ENCODE data around the gene GAK. TPM values are rescaled to one million over a fixed set of nuclear protein-coding genes. Genes with fewer than 3 reads are reported as not detected.

GAK gene
- polyA plus RNA-seq, 1 of the 3 experiments (the other 2 are of a cell fraction) = 35.9 TPM

DNA sequence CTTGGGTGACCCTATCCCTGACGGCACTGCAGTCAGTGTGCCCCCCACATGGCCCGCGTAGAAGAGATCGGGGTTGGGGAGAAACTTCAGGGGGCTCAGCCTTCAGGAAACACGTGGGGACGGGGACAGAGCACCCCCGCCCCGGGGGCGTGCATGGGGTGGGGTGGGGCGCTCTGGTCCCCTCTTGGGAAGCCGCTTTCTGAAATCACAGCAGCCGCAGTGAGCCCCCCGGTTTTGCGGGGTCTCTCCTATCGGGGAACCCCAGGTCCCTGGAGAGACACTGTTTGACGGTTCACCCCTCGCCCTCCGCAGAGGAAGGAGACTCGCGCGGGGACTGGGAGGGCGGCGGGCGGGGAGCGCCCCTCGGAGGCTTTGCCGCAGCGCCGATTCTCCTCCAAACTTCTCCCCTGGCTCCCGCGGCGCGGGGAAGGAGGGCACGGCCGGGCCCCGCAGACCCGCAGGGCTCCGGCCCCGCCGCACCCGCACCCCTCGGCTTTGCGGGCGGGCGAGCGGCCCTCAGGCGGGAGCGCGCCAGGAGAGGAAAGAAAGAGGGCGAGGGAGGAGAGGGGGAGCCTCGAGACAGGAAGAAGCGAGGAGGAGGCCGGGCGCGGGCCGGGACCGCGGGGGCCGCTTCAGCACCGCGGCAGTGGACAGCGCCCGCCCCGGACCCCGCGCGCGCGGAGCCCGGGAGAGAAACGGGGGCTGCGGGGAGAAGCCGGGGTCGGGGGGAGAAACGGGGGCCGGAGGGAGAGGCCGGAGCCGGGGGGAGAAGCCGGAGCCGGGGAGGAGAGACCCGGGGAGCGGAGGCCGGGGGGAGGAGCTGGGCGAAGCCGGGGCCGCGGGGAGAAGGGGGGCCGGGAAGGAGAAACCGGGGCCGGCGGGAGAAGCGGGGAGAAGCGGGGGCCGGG is 106.8 kb downstream of the GAK start:
- DNase-seq = no peak
- POLR2A ChIA-PET = no interaction called here
- Histone ChIP-seq H2AFZ (ENCODE audit: low read depth) (no peak overlapping the region), H3K9me2 (no peaks in the 10 kb centered on the region), H3K36me3 (replicated peaks in 1 of 2; ENCODE audit: control insufficient read depth in 1 of 2, insufficient read depth in 2 of 2, low read length in 1 of 2) (no peaks in the 10 kb centered on the region), H3K4me3 (ENCODE audit: low read depth in 2 of 2, low read length in 1 of 2) (peak overlapping the region; percentile 47 to 49; a peak in 3 of 4 replicates), H3K9ac (no peak overlapping the region), H4K20me1 (ENCODE audit: insufficient read depth) (no peaks in the 10 kb centered on the region), H3K4me2 (peak overlapping the region; percentile 68), H3K4me1 (ENCODE audit: control insufficient read depth in 1 of 2, insufficient read depth in 2 of 2, low read depth in 1 of 2, low read length in 1 of 2) (peaks cover 0 to 20% of the 10 kb centered on the region in 2 experiments; a peak in 1 of 4 replicates), H3K27ac (ENCODE audit: low read depth in 2 of 2, low read length in 1 of 2) (no peak overlapping the region; a peak in 1 of 4 replicates), H3K27me3 (ENCODE audit: insufficient read depth) (peaks cover 26% of the 10 kb centered on the region), H3K9me3 (no peaks in the 10 kb centered on the region), H3F3A (replicated peaks; ENCODE audit: insufficient read depth) (no peaks in the 10 kb centered on the region), H3K79me2 (ENCODE audit: insufficient read depth) (no peaks in the 10 kb centered on the region)
- TF ChIP-seq EZH2phosphoT487 (IDR thresholded peaks at IDR 0.05; ENCODE audit: borderline replicate concordance, low read depth) = 0 out of 2 replicates have a peak, but pooled peaks have one; percentile 51
- TF ChIP-seq, protein P1, sequence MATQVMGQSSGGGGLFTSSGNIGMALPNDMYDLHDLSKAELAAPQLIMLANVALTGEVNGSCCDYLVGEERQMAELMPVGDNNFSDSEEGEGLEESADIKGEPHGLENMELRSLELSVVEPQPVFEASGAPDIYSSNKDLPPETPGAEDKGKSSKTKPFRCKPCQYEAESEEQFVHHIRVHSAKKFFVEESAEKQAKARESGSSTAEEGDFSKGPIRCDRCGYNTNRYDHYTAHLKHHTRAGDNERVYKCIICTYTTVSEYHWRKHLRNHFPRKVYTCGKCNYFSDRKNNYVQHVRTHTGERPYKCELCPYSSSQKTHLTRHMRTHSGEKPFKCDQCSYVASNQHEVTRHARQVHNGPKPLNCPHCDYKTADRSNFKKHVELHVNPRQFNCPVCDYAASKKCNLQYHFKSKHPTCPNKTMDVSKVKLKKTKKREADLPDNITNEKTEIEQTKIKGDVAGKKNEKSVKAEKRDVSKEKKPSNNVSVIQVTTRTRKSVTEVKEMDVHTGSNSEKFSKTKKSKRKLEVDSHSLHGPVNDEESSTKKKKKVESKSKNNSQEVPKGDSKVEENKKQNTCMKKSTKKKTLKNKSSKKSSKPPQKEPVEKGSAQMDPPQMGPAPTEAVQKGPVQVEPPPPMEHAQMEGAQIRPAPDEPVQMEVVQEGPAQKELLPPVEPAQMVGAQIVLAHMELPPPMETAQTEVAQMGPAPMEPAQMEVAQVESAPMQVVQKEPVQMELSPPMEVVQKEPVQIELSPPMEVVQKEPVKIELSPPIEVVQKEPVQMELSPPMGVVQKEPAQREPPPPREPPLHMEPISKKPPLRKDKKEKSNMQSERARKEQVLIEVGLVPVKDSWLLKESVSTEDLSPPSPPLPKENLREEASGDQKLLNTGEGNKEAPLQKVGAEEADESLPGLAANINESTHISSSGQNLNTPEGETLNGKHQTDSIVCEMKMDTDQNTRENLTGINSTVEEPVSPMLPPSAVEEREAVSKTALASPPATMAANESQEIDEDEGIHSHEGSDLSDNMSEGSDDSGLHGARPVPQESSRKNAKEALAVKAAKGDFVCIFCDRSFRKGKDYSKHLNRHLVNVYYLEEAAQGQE (IDR thresholded peaks at IDR 0.05; ENCODE audit: low read depth, low read length) = peak; percentile 95
- TF ChIP-seq MEF2A (IDR thresholded peaks at IDR 0.05; ENCODE audit: borderline replicate concordance, low read depth) = no peak
- TF ChIP-seq MXI1 (IDR thresholded peaks at IDR 0.05; ENCODE audit: low read depth, low read length) = peak; percentile 30
- TF ChIP-seq FOXM1 (IDR thresholded peaks at IDR 0.05; ENCODE audit: low read depth) = no peak
- TF ChIP-seq POLR2AphosphoS5 (IDR thresholded peaks at IDR 0.05; ENCODE audit: low read depth, low read length) = no peak
- TF ChIP-seq, protein P2, sequence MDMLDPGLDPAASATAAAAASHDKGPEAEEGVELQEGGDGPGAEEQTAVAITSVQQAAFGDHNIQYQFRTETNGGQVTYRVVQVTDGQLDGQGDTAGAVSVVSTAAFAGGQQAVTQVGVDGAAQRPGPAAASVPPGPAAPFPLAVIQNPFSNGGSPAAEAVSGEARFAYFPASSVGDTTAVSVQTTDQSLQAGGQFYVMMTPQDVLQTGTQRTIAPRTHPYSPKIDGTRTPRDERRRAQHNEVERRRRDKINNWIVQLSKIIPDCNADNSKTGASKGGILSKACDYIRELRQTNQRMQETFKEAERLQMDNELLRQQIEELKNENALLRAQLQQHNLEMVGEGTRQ (IDR thresholded peaks at IDR 0.05; ENCODE audit: borderline replicate concordance, low read depth, low read length) = no peak
- CTCF ChIA-PET = interaction anchor here (0.6 kb wide), 1 partner anchor 12 kb away, joined by 3 read pairs; no protein-coding TSS in a partner anchor
- WGBS (ENCODE audit: low lambda C conversion rate) = 3% methylated on average over 70 of the region's 94 CpGs

DNA sequence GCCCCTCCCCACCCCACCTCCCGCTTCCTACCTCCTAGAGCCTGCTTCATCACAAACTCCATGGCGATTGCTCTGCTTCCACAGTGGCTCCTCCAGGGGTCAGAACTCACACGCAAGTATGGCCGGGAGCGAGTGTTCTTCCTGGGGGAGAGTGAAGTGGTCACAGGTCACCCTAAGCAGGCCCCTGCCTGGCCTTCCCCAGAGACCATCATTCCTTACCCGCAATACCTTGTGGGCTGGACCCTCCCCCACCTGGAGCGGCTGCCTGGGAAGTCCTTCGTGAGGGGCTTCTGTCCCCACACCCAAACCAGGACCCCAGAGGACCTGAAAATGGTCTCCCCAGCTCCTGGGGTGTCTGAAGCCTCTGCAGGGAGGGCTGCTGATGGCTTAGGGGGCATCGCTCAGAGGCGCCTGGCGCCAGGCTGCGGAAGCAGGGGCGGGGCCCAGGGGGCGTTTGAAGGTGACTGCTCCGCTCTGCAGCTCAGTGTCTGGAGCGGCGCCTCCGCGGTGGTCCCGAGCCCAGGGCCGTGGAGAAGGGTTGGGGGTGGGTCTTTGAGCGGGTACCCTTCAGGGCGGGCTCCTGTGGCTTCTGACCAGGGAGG is 107.6 kb downstream of the GAK start:
- H3F3A ChIP-seq (replicated peaks; ENCODE audit: insufficient read depth) = no peaks in the 10 kb centered on the region
- H2AFZ ChIP-seq (ENCODE audit: low read depth) = no peak overlapping the region
- CTCF ChIA-PET = interaction anchor here (0.6 kb wide), 1 partner anchor 13 kb away, joined by 3 read pairs; no protein-coding TSS in a partner anchor
- POLR2A ChIA-PET = interaction anchor here (0.6 kb wide), 1 partner anchor 58 kb away, joined by 3 read pairs; no protein-coding TSS in a partner anchor
- peak overlapping the region in 1 of 2 experiments; percentile 47; a peak in 1 of 4 replicates for H3K4me3 ChIP-seq (ENCODE audit: low read depth in 2 of 2, low read length in 1 of 2)
- no peaks in the 10 kb centered on the region for H4K20me1 ChIP-seq (ENCODE audit: insufficient read depth)
- DNase-seq = peak; percentile 78
- no peak overlapping the region for H3K4me2 ChIP-seq
- H3K79me2 ChIP-seq (ENCODE audit: insufficient read depth) = no peaks in the 10 kb centered on the region
- no peak overlapping the region; a peak in 1 of 4 replicates for H3K27ac ChIP-seq (ENCODE audit: low read depth in 2 of 2, low read length in 1 of 2)
- H3K9me3 ChIP-seq = no peaks in the 10 kb centered on the region
- no peaks in the 10 kb centered on the region for H3K36me3 ChIP-seq (replicated peaks in 1 of 2; ENCODE audit: control insufficient read depth in 1 of 2, insufficient read depth in 2 of 2, low read length in 1 of 2)
- no peaks in the 10 kb centered on the region for H3K9me2 ChIP-seq
- peaks cover 0 to 20% of the 10 kb centered on the region in 2 experiments; a peak in 1 of 4 replicates for H3K4me1 ChIP-seq (ENCODE audit: control insufficient read depth in 1 of 2, insufficient read depth in 2 of 2, low read depth in 1 of 2, low read length in 1 of 2)
- H3K9ac ChIP-seq = no peak overlapping the region
- peaks cover 26% of the 10 kb centered on the region for H3K27me3 ChIP-seq (ENCODE audit: insufficient read depth)
- WGBS (ENCODE audit: low lambda C conversion rate) = 80% methylated on average over 1 of the region's 23 CpGs
- TF ChIP-seq EP300 (IDR thresholded peaks at IDR 0.05; ENCODE audit: borderline replicate concordance in 1 of 2, low read depth in 1 of 2, low read length in 1 of 2) (no peak), FOXJ3 (CRISPR knock-in tag; IDR thresholded peaks at IDR 0.05) (no peak), MXI1 (IDR thresholded peaks at IDR 0.05; ENCODE audit: low read depth, low read length) (no peak; the same call in 1 of the 2 replicates), GABPA (IDR thresholded peaks at IDR 0.05; ENCODE audit: low read depth) (no peak), SIN3A (IDR thresholded peaks at IDR 0.05; ENCODE audit: borderline replicate concordance, low read depth, low read length) (no peak), GATA2 (CRISPR knock-in tag; IDR thresholded peaks at IDR 0.05) (no peak), ELF1 (IDR thresholded peaks at IDR 0.05) (no peak), EZH2phosphoT487 (IDR thresholded peaks at IDR 0.05; ENCODE audit: borderline replicate concordance, low read depth) (no peak), YY1 (IDR thresholded peaks at IDR 0.05; ENCODE audit: low read depth) (no peak)
- TF ChIP-seq, protein P3, sequence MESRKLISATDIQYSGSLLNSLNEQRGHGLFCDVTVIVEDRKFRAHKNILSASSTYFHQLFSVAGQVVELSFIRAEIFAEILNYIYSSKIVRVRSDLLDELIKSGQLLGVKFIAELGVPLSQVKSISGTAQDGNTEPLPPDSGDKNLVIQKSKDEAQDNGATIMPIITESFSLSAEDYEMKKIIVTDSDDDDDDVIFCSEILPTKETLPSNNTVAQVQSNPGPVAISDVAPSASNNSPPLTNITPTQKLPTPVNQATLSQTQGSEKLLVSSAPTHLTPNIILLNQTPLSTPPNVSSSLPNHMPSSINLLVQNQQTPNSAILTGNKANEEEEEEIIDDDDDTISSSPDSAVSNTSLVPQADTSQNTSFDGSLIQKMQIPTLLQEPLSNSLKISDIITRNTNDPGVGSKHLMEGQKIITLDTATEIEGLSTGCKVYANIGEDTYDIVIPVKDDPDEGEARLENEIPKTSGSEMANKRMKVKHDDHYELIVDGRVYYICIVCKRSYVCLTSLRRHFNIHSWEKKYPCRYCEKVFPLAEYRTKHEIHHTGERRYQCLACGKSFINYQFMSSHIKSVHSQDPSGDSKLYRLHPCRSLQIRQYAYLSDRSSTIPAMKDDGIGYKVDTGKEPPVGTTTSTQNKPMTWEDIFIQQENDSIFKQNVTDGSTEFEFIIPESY (IDR thresholded peaks at IDR 0.05; ENCODE audit: borderline replicate concordance, low read depth) = no peak

All from SK-N-SH (cell line).